Hematopoietic multipotent progenitor cell (in vitro differentiated cells): ENCODE results near the gene BPIFA3. TPM values are rescaled to one million over a fixed set of nuclear protein-coding genes. Genes with fewer than 3 reads are reported as not detected.
A peak's percentile ranks its signal among the peaks of the same experiment; 100 is the strongest.

ENCODE experiments used
- DNase-seq, 3 donors: peaks; one replicate each; pipeline ENCODE4 v3.0.0-alpha.2; 2011 to 2015; ENCODE audit warnings: low read depth in 2 of 3, low spot score in 2 of 3
- total RNA-seq: library from RNA; depleted of rRNA; stranded (reverse); fragments of >200 nt; gene quantifications from one replicate; pipeline ENCODE4 v1.2.3, GENCODE V29; 2012

Gene BPIFA3
- total RNA-seq, 1 donor: not detected

- peak in 2 of 3 donors; percentile 29 to 65 for DNase-seq
Observed at GRCh38 chr20:33211817-33212424, 5.2 kb upstream of the BPIFA3 start.

DNA sequence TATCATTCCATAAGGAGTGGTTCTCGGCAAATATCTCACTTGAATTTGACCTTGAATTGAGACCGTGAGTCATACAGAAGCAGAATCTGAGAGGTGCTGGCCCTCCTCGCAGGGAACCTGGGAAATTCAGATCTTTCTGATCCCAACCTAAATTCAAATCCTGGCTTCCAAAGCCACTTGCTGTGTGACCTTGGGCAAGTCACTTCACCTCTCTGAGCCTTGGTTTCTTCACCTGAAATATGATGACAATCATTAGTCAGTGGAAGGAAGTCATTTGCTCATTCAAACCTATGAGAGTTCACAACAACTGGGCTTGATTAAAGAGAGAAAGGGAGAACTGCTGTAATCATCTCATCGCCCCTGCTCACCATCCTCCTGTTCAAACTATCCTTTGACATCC lies 7.2 kb downstream of the BPIFA3 start:
- DNase-seq: no peak

DNA sequence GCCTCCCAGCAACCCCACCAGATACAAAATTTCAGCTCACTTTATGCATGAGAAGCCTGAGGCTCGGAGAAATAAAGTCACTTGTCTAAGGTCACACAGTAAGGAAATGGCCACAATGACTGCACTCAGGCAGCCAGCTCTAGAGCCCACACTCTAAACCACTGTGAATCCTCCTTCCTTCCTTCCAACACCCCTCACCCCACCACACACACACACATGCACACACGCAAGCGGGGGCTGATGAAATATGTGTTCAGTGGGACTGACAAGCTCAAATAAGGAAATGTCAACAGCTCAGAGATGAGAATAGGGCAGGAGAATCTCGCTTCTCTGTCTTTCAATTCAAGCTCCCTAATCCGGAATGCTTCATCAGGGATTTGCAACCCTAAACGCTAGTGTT lies 12.7 kb downstream of the BPIFA3 start:
- no peak for DNase-seq

- no peak for DNase-seq
Observed at GRCh38 chr20:33231237-33231636, 14.1 kb downstream of the BPIFA3 start.

GRCh38 chr20:33232486-33233072 lies 15.4 kb downstream of the BPIFA3 start:
- no peak for DNase-seq

GRCh38 chr20:33233129-33233774 lies 16.1 kb downstream of the BPIFA3 start:
- DNase-seq: no peak

- DNase-seq: no peak
Observed at GRCh38 chr20:33234050-33234449, 16.9 kb downstream of the BPIFA3 start.

DNA sequence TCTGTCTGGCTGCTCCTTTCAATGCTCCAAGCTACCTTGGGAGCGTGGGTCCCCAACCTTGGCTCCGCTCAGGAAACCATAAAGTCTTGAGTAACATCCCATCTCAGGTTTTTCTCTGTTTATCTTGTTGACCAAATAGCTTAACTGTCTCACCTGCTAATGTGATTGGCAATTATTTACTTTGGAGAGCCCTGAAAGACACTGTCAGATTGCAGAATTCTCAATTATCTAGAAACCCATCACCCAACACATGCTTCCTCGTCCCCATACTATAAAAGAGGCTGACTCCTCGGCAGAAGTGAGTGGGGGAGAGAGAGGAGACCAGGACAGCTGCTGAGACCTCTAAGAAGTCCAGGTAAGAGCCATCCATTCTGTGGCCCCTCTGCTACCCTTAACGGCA lies 18.5 kb downstream of the BPIFA3 start, which contains the start of gene BPIFA1:
BPIFA1 (plus strand) TSS at position 301 of the 400 bp plus-strand sequence. CDS start 1,716 bp downstream, outside the sequence.
- DNase-seq: no peak

GRCh38 chr20:33236351-33236750 lies 19.2 kb downstream of the BPIFA3 start:
- DNase-seq: no peak

- DNase-seq: no peak
Observed at GRCh38 chr20:33237989-33238388, 20.8 kb downstream of the BPIFA3 start.

DNA sequence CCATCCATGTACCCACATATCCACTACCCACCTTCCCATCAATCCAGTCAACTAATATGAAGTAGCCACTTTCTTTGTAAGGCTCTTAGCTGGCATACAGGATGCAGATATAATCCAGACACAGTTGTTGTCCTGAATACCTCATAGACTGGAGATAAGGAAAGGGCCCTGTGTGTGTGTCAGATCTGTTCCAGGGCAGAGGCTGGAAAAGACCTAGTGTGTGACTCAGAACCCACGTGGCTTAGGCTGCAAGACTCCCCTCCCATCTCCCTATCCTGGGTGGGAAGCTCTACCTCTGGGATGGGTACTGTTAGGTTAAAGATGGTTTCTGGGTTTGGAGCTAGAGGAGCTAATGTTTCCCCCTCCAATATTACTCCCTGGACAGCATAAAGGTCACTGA lies 22.3 kb downstream of the BPIFA3 start:
- DNase-seq: no peak

- no peak for DNase-seq
Observed at GRCh38 chr20:33239979-33240736, 23.0 kb downstream of the BPIFA3 start.

DNA sequence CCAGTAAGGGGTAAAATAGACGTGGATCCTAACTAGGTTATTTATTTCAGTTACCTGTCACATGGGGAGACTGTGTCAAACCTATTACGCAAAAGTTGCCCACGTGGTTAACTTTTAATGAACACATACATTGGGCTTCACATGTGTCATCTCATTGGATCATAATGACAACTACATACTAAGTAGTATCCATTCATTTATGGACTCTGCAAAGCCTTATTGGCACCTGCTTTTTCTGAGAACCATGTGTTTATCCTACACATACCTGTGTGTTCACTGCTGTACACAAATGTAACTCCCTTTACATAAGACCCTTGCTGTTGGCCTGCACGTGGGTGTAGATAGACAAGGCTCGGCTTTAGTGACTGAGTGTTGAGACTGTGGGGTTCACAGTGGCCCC lies 23.8 kb downstream of the BPIFA3 start:
- DNase-seq: no peak

DNA sequence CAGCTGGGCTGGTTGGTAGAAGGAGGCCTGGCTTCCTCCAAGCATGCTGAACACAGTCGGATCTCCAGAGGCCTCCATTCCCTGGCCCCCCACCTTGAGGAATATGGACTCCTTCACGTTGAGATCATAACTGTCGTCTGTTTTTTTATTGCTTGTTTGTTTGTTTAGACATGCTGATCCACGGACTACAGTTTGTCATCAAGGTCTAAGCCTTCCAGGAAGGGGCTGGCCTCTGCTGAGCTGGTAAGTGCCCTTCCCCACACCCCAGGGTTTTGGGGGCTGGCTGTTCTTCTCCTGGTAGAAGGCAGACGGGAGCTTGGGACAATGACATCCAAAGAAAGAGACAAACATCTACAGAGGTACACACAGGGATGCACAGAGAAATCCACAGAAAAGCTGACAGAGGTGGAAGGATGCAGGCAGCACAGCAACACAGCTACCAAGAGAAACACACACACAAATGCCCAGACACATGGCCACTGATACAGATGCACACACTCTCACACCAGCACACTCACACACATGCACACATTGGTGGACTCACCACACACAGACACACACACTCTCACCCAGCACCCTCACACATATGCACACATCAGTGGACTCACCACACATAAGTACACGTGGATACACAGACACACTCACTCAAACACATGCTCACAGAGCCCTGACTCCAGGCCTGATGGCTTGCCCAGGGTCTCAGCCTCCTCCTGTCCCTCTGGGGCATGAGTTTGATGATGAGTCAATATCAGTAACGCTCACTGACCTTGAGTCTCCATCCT lies 25.4 kb downstream of the BPIFA3 start:
- no peak for DNase-seq

DNA sequence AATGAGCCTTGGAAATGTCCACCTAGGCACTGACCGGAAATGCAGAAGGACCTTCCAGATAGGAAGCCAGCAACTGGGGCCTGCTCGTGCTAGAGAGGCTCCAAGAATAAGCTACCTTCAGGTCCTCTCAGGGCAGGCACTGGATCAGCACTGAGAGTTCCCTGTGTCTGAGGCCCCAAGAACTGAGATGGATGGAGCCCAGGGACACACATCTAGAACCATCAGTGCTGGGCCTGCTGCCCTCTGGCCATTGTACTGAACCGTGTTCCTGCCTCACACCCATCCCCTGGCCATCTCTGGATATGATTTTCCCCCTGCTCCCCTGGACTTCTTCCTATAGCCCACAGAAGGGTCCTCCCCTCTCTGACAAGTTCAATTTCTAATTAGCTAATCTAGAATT lies 28.9 kb downstream of the BPIFA3 start:
- no peak for DNase-seq

GRCh38 chr20:33249456-33249855 lies 32.3 kb downstream of the BPIFA3 start:
- DNase-seq: no peak

- no peak for DNase-seq
Observed at GRCh38 chr20:33250666-33251065, 33.5 kb downstream of the BPIFA3 start.

DNA sequence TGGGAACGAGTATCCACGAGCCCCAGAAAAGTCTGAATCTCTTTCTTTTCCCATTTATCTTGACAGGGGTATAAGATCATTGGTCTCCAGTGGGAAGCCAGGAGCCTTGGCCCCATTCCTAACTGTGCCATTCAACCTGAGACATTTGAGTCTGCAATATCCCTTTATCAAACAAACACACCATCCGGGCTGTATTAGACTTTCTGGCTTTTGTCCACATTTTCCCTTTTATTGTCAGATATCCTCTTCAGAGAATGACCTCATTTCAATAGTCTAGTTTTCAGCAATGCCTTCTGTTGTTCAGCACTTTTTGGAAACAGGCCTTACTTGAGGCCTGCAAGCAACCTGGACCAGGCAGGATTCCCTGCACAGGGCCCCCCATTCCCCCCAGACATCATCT lies 34.3 kb downstream of the BPIFA3 start:
- no peak for DNase-seq

- no peak for DNase-seq
Observed at GRCh38 chr20:33252460-33252859, 35.3 kb downstream of the BPIFA3 start.

GRCh38 chr20:33255005-33255404 lies 37.9 kb downstream of the BPIFA3 start:
- no peak for DNase-seq

- DNase-seq: no peak
Observed at GRCh38 chr20:33257237-33257636, 40.1 kb downstream of the BPIFA3 start.
